ENCODE data around the gene RAB44.
A peak's percentile ranks its signal among the peaks of the same experiment; 100 is the strongest.

The RAB44 gene

DNA sequence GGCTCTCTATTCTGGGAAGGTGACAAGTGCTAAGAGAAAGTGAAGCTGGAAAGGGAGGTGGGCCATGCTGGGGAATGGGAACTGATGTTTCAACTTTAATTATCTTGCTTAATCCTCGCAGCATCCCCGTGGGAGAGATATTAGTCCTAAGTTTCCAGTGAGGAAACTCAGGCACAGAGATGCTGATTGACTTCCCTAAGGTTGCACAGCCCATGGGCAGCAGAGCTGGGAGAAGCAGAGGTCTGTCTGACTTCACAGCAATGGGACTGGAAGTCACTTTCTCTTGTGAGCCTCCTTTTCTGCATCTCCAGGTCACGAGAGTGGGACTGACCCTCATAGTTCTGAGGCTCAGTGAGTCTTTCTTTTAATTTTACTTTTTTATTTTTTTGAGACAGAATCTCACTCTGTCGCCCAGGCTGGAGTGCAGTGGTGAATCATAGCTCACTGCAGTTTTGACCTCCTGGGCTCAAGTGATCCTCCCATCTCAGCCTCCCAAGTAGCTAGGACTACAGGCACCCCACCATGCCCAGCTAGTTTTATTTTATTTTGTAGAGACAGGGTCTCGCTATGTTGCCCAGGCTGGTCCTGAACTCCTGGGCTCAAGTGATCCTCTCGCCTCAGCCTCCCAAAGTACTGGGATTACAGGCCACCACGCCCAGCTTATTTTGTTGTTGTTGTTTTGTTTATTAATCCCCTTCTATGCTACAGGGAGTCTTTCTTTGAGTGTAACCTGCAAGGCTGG lies 2.6 kb downstream of the RAB44 start:
- no peaks in the 10 kb centered on the region for H3K9me3 ChIP-seq (ENCODE audit: insufficient read depth, low read length)
- no peak overlapping the region for H3K27ac ChIP-seq (ENCODE audit: low read length)
- H2AFZ ChIP-seq (ENCODE audit: low read depth, low read length) = no peak overlapping the region
- no peaks in the 10 kb centered on the region for H3K27me3 ChIP-seq (ENCODE audit: low read depth, low read length)
- H3K4me3 ChIP-seq (ENCODE audit: low read length) = no peak overlapping the region
- H3K4me1 ChIP-seq (ENCODE audit: low read length) = peaks cover 21% of the 10 kb centered on the region
- peak overlapping the region; percentile 29 for H3K4me2 ChIP-seq (ENCODE audit: low read length)
- H3K79me2 ChIP-seq (ENCODE audit: low read length) = no peaks in the 10 kb centered on the region
- H3K36me3 ChIP-seq (replicated peaks; ENCODE audit: low read depth, low read length) = no peaks in the 10 kb centered on the region
- TF ChIP-seq, protein P1, sequence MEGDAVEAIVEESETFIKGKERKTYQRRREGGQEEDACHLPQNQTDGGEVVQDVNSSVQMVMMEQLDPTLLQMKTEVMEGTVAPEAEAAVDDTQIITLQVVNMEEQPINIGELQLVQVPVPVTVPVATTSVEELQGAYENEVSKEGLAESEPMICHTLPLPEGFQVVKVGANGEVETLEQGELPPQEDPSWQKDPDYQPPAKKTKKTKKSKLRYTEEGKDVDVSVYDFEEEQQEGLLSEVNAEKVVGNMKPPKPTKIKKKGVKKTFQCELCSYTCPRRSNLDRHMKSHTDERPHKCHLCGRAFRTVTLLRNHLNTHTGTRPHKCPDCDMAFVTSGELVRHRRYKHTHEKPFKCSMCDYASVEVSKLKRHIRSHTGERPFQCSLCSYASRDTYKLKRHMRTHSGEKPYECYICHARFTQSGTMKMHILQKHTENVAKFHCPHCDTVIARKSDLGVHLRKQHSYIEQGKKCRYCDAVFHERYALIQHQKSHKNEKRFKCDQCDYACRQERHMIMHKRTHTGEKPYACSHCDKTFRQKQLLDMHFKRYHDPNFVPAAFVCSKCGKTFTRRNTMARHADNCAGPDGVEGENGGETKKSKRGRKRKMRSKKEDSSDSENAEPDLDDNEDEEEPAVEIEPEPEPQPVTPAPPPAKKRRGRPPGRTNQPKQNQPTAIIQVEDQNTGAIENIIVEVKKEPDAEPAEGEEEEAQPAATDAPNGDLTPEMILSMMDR (IDR thresholded peaks at IDR 0.05; ENCODE audit: low read depth, low read length) = no peak
- no peak for TF ChIP-seq EZH2phosphoT487 (IDR thresholded peaks at IDR 0.05; ENCODE audit: low read depth)
- no peak overlapping the region for H3K9ac ChIP-seq (ENCODE audit: low read length)
- no peaks in the 10 kb centered on the region for H4K20me1 ChIP-seq (ENCODE audit: insufficient read depth, low read length)

DNA sequence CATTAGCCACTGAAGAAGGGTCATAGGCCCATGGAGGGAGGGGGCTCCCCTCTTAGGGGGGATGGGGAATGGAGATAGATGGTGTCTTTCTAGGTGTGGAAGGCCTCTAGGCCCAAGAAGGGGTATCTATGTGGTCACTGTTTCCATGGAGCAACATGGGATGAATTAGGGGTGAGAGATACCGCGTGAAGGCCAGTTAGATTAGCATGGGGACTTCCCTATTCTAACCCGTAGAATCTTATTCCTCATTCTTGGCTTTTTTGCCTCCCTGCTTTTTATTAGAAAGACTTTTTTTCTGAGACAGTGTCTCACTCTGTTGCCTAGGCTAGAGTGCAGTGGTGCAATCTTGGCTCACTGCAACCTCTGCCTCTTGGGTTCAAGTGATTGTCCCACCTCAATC lies 3.2 kb downstream of the RAB44 start:
- Histone ChIP-seq H3K9ac (ENCODE audit: low read length) (peak overlapping the region; percentile 14; the same call in 1 of the 2 replicates), H3K27me3 (ENCODE audit: low read depth, low read length) (no peaks in the 10 kb centered on the region), H2AFZ (ENCODE audit: low read depth, low read length) (0 out of 2 replicates have a peak overlapping the region, but pooled peaks have one; percentile 23), H3K4me2 (ENCODE audit: low read length) (peak overlapping the region; percentile 29), H3K79me2 (ENCODE audit: low read length) (no peaks in the 10 kb centered on the region), H3K4me1 (ENCODE audit: low read length) (peaks cover 15% of the 10 kb centered on the region), H3K4me3 (ENCODE audit: low read length) (no peak overlapping the region), H4K20me1 (ENCODE audit: insufficient read depth, low read length) (no peaks in the 10 kb centered on the region), H3K9me3 (ENCODE audit: insufficient read depth, low read length) (no peaks in the 10 kb centered on the region), H3K27ac (ENCODE audit: low read length) (no peak overlapping the region), H3K36me3 (replicated peaks; ENCODE audit: low read depth, low read length) (no peaks in the 10 kb centered on the region)
- TF ChIP-seq, protein P1 (IDR thresholded peaks at IDR 0.05; ENCODE audit: low read depth, low read length) = no peak
- no peak for TF ChIP-seq EZH2phosphoT487 (IDR thresholded peaks at IDR 0.05; ENCODE audit: low read depth)

DNA sequence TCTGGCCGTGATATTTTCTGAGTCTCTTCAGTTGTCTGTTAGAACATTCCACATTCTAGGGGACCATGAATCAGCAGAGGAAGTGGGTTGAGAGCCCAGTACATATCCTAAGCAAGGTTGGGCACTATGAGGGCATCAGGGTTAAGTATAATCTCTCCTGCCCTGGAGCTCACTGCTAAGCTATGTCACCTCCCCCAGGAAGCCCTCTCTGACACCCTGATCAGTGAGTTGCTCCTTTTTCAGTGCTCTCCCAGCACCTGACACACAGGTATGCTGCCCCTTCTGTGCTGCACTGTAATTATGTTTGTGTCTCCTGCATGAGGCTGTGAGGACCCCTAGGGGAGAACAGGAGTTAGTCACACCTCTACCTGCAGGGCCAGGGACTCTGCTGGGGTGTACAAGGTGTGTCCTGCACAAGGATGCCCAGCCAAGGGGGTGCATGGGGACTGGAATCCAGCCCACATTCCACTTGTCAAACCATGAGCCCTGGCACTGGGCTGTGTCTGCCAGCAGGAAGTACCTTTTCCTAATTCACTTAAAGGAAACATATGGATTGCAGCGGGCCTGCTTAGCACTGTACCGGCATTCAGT lies 3.9 kb downstream of the RAB44 start:
- no peak for TF ChIP-seq EZH2phosphoT487 (IDR thresholded peaks at IDR 0.05; ENCODE audit: low read depth)
- TF ChIP-seq, protein P1 (IDR thresholded peaks at IDR 0.05; ENCODE audit: low read depth, low read length) = peak; percentile 73
- Histone ChIP-seq H2AFZ (ENCODE audit: low read depth, low read length) (0 out of 2 replicates have a peak overlapping the region, but pooled peaks have one; percentile 23), H3K4me3 (ENCODE audit: low read length) (no peak overlapping the region), H3K9ac (ENCODE audit: low read length) (peak overlapping the region; percentile 14; the same call in 1 of the 2 replicates), H3K27ac (ENCODE audit: low read length) (no peak overlapping the region), H3K27me3 (ENCODE audit: low read depth, low read length) (no peaks in the 10 kb centered on the region), H3K4me2 (ENCODE audit: low read length) (peak overlapping the region; percentile 29), H3K79me2 (ENCODE audit: low read length) (no peaks in the 10 kb centered on the region), H4K20me1 (ENCODE audit: insufficient read depth, low read length) (no peaks in the 10 kb centered on the region), H3K4me1 (ENCODE audit: low read length) (peaks cover 12% of the 10 kb centered on the region), H3K9me3 (ENCODE audit: insufficient read depth, low read length) (no peaks in the 10 kb centered on the region), H3K36me3 (replicated peaks; ENCODE audit: low read depth, low read length) (no peaks in the 10 kb centered on the region)

DNA sequence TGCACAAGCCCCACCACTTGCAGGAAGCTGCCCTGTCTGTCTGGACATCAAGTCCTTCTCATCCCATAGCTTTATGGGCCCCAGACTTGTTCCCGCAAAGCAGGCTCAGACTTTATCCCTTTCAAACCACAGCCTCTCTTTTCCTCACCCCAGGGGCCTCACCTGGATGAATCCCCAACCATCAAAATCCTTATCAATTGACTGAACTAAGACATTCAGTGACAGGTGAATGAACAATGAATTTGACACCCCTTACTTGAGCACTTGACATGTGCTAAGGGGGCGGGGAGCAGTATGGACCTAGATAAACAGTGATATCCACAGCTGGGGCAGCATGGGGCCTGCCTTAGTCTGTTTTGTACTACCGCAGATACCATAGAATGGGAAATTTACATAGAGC lies 5.0 kb downstream of the RAB44 start:
- Histone ChIP-seq H3K9ac (ENCODE audit: low read length) (no peak overlapping the region), H3K4me1 (ENCODE audit: low read length) (peaks cover 12% of the 10 kb centered on the region), H3K4me3 (ENCODE audit: low read length) (no peak overlapping the region), H4K20me1 (ENCODE audit: insufficient read depth, low read length) (no peaks in the 10 kb centered on the region), H3K9me3 (ENCODE audit: insufficient read depth, low read length) (no peaks in the 10 kb centered on the region), H3K4me2 (ENCODE audit: low read length) (no peak overlapping the region), H3K27ac (ENCODE audit: low read length) (no peak overlapping the region), H3K27me3 (ENCODE audit: low read depth, low read length) (no peaks in the 10 kb centered on the region), H3K36me3 (replicated peaks; ENCODE audit: low read depth, low read length) (no peaks in the 10 kb centered on the region), H2AFZ (ENCODE audit: low read depth, low read length) (no peak overlapping the region), H3K79me2 (ENCODE audit: low read length) (no peaks in the 10 kb centered on the region)
- TF ChIP-seq EZH2phosphoT487 (IDR thresholded peaks at IDR 0.05; ENCODE audit: low read depth) = no peak

Measured in OCI-LY3 (cell line).